Measurements from ENCODE around the gene HTRA2.
A peak's percentile ranks its signal among the peaks of the same experiment; 100 is the strongest.

The HTRA2 gene

DNA sequence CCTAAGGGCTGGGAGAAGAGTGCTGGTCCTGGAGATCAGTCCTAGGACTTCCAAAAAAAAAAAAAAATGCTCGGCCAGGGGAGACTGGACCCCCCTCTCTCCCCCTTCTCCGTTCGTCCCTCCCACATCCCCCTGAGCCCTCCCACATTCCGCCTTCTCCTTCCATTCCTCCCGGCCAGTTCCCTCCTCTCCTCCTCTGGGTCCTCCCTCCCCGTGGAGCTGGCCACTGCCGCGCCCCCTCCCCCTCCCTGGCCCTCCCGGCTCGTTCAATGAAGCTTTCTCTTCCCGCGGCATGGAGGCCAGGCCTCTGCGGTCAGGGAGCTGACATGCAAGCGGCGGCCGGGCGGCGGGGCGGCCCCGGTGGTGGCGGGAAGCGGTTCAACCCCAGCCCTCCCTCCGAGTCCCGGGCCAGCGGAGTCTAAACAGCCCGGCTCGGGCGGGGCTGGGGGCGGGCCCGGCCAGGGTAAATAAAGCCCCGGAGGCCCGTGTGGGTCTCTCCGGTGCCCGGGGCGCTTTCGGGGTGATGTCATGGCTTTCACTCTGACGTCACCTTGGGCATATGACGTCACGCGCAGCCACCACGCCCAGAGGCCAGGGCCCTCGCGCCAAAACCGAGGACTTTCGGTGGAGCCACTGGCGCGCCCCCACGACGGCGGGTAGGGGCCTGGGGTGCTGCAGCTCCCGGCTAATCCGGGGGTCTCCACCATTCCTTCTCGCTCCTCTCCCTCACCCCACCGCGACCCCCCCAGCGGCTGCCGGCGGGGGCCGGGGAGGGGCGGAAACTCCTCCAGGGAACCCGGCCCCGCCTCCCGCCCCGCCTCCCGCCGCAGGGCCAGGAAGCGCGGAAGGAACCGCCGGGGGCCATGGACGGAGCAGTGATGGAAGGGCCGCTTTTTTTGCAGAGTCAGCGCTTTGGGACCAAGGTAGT, 24.4 kb downstream of the HTRA2 start, which contains the start of the genes DOK1 and LOXL3:
TSS of gene DOK1 (plus strand) at position 829 of the 928 bp plus-strand sequence. CDS start at position 864, 35 bp downstream.
TSS of gene LOXL3 (minus strand) at position 51 of the 928 bp plus-strand sequence. CDS start 1,308 bp downstream, outside the sequence.
- Histone ChIP-seq H3K9ac (no peak within 1 kb of the TSS), H3K9me3 (ENCODE audit: control insufficient read depth, low read length) (no peaks in the 10 kb centered on the region), H3K4me1 (peaks cover 10% of the 10 kb centered on the region), H3K27me3 (ENCODE audit: control insufficient read depth, insufficient read depth, low read length) (no peaks in the 10 kb centered on the region), H3K4me3 (ENCODE audit: low read depth, low read length) (peak within 1 kb of the TSS; percentile 78), H3K4me2 (ENCODE audit: low read length) (peak within 1 kb of the TSS; percentile 64), H3K27ac (peak within 1 kb of the TSS; percentile 77), H2AFZ (peak within 1 kb of the TSS; percentile 96), H3K79me2 (no peaks in the 10 kb centered on the region), H3K36me3 (ENCODE audit: control insufficient read depth, insufficient read depth, low read length) (no peaks in the 10 kb centered on the region)
- TF ChIP-seq, protein P1, sequence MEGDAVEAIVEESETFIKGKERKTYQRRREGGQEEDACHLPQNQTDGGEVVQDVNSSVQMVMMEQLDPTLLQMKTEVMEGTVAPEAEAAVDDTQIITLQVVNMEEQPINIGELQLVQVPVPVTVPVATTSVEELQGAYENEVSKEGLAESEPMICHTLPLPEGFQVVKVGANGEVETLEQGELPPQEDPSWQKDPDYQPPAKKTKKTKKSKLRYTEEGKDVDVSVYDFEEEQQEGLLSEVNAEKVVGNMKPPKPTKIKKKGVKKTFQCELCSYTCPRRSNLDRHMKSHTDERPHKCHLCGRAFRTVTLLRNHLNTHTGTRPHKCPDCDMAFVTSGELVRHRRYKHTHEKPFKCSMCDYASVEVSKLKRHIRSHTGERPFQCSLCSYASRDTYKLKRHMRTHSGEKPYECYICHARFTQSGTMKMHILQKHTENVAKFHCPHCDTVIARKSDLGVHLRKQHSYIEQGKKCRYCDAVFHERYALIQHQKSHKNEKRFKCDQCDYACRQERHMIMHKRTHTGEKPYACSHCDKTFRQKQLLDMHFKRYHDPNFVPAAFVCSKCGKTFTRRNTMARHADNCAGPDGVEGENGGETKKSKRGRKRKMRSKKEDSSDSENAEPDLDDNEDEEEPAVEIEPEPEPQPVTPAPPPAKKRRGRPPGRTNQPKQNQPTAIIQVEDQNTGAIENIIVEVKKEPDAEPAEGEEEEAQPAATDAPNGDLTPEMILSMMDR (IDR thresholded peaks at IDR 0.05): no peak

DNA sequence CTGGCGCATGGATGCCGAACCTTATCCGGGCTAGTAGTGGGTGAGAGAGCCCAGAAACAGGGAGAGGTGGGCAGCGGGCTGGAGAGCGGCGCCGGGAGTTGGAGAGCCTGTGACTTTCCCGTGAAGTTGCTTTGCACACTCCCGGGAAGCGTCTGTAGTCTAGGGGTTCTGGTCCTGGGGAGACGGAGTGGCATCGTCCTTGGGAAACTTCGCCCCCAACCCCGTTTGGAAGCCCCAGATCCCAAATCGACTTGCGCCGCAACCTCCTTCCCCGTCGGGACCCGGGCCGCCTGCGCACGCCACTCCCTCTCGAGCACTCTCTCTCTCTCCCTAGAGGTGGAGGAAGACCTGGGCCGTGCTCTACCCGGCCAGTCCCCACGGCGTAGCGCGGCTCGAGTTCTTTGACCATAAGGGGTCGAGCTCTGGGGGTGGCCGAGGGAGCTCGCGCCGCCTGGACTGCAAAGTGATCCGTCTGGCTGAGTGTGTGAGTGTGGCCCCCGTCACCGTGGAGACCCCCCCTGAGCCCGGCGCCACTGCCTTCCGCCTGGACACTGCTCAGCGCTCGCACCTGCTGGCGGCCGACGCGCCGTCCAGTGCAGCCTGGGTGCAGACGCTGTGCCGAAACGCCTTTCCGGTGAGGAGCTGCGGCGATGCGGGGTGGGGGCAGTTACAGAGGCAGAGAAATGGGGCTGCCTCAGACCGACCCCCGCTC, 25.2 kb downstream of the HTRA2 start:
- Histone ChIP-seq H3K79me2 (no peaks in the 10 kb centered on the region), H3K36me3 (ENCODE audit: control insufficient read depth, insufficient read depth, low read length) (no peaks in the 10 kb centered on the region), H3K9ac (no peak overlapping the region), H3K9me3 (ENCODE audit: control insufficient read depth, low read length) (no peaks in the 10 kb centered on the region), H3K27ac (peak overlapping the region; percentile 77), H3K4me1 (peaks cover 2% of the 10 kb centered on the region), H3K27me3 (ENCODE audit: control insufficient read depth, insufficient read depth, low read length) (no peaks in the 10 kb centered on the region), H3K4me3 (ENCODE audit: low read depth, low read length) (peak overlapping the region; percentile 78), H2AFZ (peak overlapping the region; percentile 96), H3K4me2 (ENCODE audit: low read length) (peak overlapping the region; percentile 64)
- TF ChIP-seq, protein P1 (IDR thresholded peaks at IDR 0.05): no peak

DNA sequence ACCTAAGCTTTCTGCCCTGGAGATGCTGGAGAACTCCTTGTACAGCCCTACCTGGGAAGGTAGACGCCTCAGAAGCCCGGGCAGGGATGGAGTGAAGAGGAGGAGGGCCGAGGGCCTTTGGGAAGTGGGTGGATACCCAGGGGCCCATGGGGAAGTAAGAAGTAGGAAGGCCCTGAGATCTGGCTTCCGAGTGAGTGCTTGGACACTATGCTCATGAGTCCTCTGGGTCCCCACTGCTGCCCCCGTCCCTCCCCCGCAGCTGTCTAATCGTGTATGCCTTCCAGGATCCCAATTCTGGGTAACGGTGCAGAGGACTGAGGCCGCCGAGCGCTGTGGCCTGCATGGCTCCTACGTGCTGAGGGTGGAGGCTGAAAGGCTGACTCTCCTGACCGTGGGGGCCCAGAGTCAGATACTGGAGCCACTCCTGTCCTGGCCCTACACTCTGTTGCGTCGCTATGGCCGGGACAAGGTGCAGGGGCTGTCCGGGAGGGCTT, 25.9 kb downstream of the HTRA2 start:
- TF ChIP-seq, protein P1 (IDR thresholded peaks at IDR 0.05): no peak
- H3K9me3 ChIP-seq (ENCODE audit: control insufficient read depth, low read length): no peaks in the 10 kb centered on the region
- no peaks in the 10 kb centered on the region for H3K36me3 ChIP-seq (ENCODE audit: control insufficient read depth, insufficient read depth, low read length)
- H3K9ac ChIP-seq: no peak overlapping the region
- peak overlapping the region; percentile 96 for H2AFZ ChIP-seq
- H3K4me2 ChIP-seq (ENCODE audit: low read length): peak overlapping the region; percentile 64
- H3K4me1 ChIP-seq: no peaks in the 10 kb centered on the region
- no peaks in the 10 kb centered on the region for H3K79me2 ChIP-seq
- H3K4me3 ChIP-seq (ENCODE audit: low read depth, low read length): peak overlapping the region; percentile 78
- no peaks in the 10 kb centered on the region for H3K27me3 ChIP-seq (ENCODE audit: control insufficient read depth, insufficient read depth, low read length)
- H3K27ac ChIP-seq: peak overlapping the region; percentile 77

DNA sequence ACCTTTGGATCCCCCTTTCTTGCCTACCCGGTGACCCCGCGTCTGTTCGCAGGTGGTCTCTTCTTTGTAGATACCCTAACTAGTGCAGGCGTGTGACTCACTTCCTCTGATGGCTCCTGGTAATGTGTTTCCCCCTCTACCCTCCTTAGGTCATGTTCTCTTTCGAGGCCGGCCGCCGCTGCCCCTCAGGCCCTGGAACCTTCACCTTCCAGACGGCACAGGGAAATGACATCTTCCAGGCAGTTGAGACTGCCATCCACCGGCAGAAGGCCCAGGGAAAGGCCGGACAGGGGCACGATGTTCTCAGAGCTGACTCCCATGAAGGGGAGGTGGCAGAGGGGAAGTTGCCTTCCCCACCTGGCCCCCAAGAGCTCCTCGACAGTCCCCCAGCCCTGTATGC, 26.4 kb downstream of the HTRA2 start:
- Histone ChIP-seq H3K36me3 (ENCODE audit: control insufficient read depth, insufficient read depth, low read length) (no peaks in the 10 kb centered on the region), H3K79me2 (no peaks in the 10 kb centered on the region), H3K9me3 (ENCODE audit: control insufficient read depth, low read length) (no peaks in the 10 kb centered on the region), H3K4me2 (ENCODE audit: low read length) (no peak overlapping the region), H3K27ac (no peak overlapping the region), H3K4me1 (no peaks in the 10 kb centered on the region), H3K27me3 (ENCODE audit: control insufficient read depth, insufficient read depth, low read length) (no peaks in the 10 kb centered on the region), H2AFZ (no peak overlapping the region), H3K9ac (no peak overlapping the region), H3K4me3 (ENCODE audit: low read depth, low read length) (no peak overlapping the region)
- TF ChIP-seq, protein P1 (IDR thresholded peaks at IDR 0.05): no peak

Measured in parathyroid adenoma (tissue), 2 donors.